Measurements from ENCODE around the gene TMEM179. TPM values are rescaled to one million over a fixed set of nuclear protein-coding genes. Genes with fewer than 3 reads are reported as not detected.

TMEM179 gene
- 0.21 to 0.32 TPM (median 0.28 TPM) in 5 replicates for total RNA-seq (2022; extraction: Qiagen RNA extraction)

DNA sequence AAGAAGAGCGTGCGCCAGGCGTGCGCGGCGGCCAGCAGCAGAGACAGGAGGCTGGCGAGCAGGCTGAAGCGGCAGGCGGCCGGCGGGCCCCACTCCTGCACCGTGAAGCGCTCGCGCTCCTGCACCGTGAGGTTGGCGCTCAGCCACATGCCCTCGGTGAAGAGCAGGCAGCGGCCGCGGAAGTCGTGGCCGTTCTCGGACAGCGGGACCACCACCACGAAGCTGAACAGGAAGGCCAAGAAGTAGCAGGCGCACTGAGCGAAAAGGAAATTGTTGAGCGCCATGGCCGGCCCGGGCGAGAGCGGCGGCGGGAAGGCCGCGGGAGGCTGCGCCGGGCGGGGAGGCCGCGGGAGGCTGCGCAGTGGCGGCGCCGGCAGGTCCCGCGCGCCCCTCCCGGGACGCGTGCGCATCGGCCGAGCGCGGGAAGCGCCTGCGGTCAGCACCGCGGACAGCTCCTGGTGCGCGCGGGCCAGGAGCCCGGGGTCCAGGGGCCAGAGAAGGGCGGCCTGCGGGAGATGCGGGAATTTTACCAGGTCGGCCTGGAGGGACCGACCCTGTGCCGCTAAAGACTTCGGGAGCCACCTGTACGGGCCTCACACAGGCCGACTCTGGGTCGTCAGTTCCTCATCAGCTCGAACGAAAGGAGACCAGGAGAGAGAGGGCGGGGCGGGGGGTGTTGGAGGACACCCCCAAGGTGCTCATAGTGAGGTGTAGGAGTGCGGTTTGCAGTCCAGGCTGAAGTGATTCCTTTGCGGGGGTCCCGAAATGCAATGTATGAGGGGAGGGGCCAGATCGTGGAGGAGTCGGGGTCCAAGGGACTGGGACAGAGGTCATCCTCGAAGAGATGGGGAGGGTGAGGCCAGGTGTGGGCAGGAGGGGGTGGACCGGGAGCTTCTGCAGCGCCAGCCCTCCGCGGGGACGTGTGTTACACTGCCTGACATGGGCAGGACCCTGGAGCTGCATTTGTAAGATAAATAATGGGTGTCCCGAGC, at the start of gene TMEM179:
TMEM179 (minus strand) TSS at position 315 of the 992 bp plus-strand sequence; CDS start at position 284, 31 bp downstream.

DNA sequence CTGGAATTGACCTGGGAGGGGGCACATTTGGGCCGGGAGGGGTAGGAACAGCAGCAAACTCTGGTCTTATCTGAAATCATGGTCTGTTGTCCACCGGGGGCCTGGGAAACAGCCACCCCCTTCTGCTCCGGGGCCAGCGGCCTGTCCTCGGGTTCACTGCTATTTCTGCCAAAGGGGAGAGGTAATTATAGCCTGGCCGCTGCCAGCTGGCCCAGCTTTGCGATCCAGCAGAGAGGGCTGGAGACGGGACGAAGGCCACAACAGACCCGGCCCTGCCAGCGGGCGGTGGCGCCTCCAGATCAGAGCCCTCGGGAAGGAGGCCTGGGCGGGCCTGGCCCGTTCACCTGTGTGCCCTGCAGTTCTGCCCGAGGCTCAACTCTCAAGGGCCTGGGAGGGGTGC, 25.1 kb downstream of the TMEM179 start, which contains the start of gene C14orf180:
C14orf180 (plus strand) TSS at position 258 of the 400 bp plus-strand sequence. CDS start 6,667 bp downstream, outside the sequence.

Other genes starting within 250 kb of the TMEM179 start
- not detected in 5 replicates for gene C14orf180, start 25.0 kb downstream of the TMEM179 start, total RNA-seq (2022; extraction: Qiagen RNA extraction)
- gene INF2, start 84.8 kb upstream of the TMEM179 start, total RNA-seq (2022; extraction: Qiagen RNA extraction) = 85.3 to 150 TPM (median 145 TPM) in 5 replicates
- gene ADSS1, start 119.5 kb upstream of the TMEM179 start, total RNA-seq (2022; extraction: Qiagen RNA extraction) = 5.6 to 8.9 TPM (median 6.6 TPM) in 5 replicates
- gene SIVA1, start 148.4 kb upstream of the TMEM179 start, total RNA-seq (2022; extraction: Qiagen RNA extraction) = 120 to 223 TPM (median 214 TPM) in 5 replicates
- gene AKT1, start 191.0 kb upstream of the TMEM179 start, total RNA-seq (2022; extraction: Qiagen RNA extraction) = 84.8 to 115 TPM (median 110 TPM) in 5 replicates
- gene ZBTB42, start 196.3 kb upstream of the TMEM179 start, total RNA-seq (2022; extraction: Qiagen RNA extraction) = 2.3 to 4.0 TPM (median 3.5 TPM) in 5 replicates